Endothelial cell of umbilical vein (primary cell): Measurements from ENCODE around the gene BZW1.

Experiments used
- CTCF ChIP-seq, 2 donors: IDR thresholded peaks; 1 replicate in 1 of 2; 2 replicates in 1 of 2; pipeline ENCODE4 v1.5.1; 2011; ENCODE audit warnings: low read length in 2 of 2, mild to moderate bottlenecking in 2 of 2, moderate library complexity in 2 of 2, control low read depth in 1 of 2, inconsistent platforms in 1 of 2, low read depth in 1 of 2; ENCODE audit not compliant: insufficient read depth in 1 of 2; ENCODE audit errors: extremely low read depth in 1 of 2
- EZH2 ChIP-seq: IDR thresholded peaks from 2 replicates; pipeline ENCODE4 v1.6.1; 2012; ENCODE audit warnings: borderline replicate concordance, low read depth, mild to moderate bottlenecking, moderate library complexity, low read length, inconsistent platforms; ENCODE audit not compliant: severe bottlenecking
- JUN ChIP-seq: IDR thresholded peaks from 2 replicates; pipeline ENCODE4 v1.6.1; 2011; ENCODE audit warnings: borderline replicate concordance, low read depth; ENCODE audit not compliant: insufficient read length, insufficient read depth
- MAX ChIP-seq: IDR thresholded peaks from 2 replicates; pipeline ENCODE4 v1.6.1; 2011; ENCODE audit not compliant: insufficient read depth, insufficient read length
- MYC ChIP-seq: IDR thresholded peaks from one replicate; pipeline ENCODE4 v1.6.1; 2011; ENCODE audit warnings: mild to moderate bottlenecking, low read depth, low read length
- POLR2A ChIP-seq: IDR thresholded peaks from 2 replicates; pipeline ENCODE4 v1.6.1; 2012; ENCODE audit warnings: low read depth, mild to moderate bottlenecking, control low read depth, low read length

GRCh38 chr2:200772620-200773019, 39.1 kb upstream of the BZW1 start:
- TF ChIP-seq CTCF (IDR thresholded peaks at IDR 0.05; ENCODE audit: extremely low read depth in 1 of 2, insufficient read depth in 1 of 2, low read depth in 1 of 2, low read length in 2 of 2) = no peak
- no peak for TF ChIP-seq JUN
- no peak for TF ChIP-seq POLR2A
- TF ChIP-seq MYC = no peak
- no peak for TF ChIP-seq EZH2
- TF ChIP-seq MAX = no peak
